HG02763 (cell line): Measurements from ENCODE around the gene TAOK3.
A peak's percentile ranks its signal among the peaks of the same experiment; 100 is the strongest.
"Not testable (repeated sequence)": the region's sequence is repeated elsewhere in the genome, so short reads cannot be mapped to it uniquely, and the experiment has no call there.

ENCODE experiments used
- ATAC-seq: cut with Tn5 transposase; IDR thresholded peaks from one replicate; pipeline ENCODE4 v1.9.1; 2021; ENCODE audit warnings: mild to moderate bottlenecking, moderate library complexity; ENCODE audit not compliant: unreplicated experiment

The TAOK3 gene

DNA sequence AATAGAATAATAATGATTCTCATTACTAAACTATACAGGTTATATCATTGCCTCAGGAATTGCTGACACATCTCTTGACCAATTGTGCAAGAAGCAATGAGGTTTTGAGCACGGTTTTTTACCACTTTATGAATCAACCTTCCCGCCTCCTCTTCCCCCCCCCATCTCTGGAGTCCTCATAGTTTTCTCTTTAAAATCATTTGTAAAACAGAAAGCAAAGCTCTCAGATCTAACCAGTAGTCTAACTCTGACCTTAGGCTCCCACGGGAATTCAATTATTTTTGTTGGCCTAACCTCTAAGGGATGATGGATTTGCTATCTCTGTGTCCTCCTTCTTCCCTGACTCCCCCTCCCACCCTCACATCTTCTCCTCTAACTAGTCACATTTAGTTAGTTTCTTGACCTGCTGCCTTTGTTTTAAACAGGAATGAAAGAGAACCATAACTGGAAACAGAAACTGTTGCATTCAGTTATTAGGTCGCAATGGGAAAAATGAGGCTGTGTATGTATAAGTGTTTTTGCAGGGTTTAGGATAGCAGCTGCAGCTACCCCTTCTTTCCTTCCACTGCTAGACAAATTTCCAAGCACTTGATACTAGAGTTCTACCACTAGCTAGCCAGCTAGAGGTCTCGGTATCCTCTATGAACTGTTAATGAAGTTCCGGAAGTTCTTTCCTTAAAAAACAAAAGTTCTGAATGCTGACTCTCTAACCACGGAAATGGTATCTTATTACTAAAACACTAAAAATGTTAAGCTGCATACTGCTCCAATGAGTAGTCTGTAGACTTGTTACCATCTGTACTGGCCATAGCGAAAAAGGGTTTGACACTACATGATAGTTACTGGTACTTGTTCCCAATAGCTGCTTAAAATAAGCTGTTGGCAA lies 65.4 kb downstream of the TAOK3 start:
- no peak for ATAC-seq

- ATAC-seq, result no peak
These were observed 68.6 kb downstream of the TAOK3 start for GRCh38 chr12:118304093-118304492.

DNA sequence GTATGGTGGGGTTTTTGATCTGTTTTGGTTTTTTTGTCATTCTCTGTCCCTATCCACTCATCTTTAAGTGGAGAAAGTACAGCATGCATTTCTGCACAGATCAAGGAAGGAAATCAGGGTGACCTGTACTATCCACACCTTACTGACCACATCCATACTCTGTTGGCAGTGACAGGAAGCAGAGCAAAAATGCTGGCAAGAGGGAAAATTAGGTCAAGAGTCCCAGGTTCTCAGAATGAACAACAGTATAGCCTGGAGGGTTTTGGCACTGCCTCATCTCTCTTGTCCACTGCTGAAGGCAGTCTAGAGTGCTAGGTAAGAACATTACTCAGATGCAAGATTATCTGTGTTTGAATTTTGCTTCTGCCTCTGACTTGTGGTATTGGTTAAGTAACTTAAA lies 70.7 kb downstream of the TAOK3 start:
- no peak for ATAC-seq

GRCh38 chr12:118299791-118300460 lies 72.8 kb downstream of the TAOK3 start:
- no peak for ATAC-seq

DNA sequence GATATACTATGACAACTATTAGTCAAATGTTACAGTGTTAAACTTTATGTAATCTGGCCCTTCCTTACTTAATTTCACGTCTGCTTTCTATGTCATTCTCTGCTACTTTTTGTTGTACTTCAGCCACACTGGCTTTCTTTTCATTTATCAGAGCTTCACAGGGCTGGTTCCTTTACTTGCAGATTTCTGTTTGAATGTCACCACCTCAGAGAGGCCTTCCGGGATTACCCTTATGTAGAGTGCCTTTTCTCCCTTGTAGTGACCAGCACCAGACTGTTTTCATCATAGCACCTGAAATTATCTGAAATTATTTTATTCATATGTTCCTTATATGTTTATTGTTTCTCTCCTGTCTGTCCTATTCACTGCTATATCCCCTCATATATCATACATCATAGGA lies 75.4 kb downstream of the TAOK3 start:
- ATAC-seq, result no peak

- no peak for ATAC-seq
These were observed 79.9 kb downstream of the TAOK3 start for GRCh38 chr12:118292836-118293235.

GRCh38 chr12:118290130-118290529 lies 82.6 kb downstream of the TAOK3 start:
- ATAC-seq, result no peak

- no peak for ATAC-seq
These were observed 84.5 kb downstream of the TAOK3 start for GRCh38 chr12:118288174-118288573.

DNA sequence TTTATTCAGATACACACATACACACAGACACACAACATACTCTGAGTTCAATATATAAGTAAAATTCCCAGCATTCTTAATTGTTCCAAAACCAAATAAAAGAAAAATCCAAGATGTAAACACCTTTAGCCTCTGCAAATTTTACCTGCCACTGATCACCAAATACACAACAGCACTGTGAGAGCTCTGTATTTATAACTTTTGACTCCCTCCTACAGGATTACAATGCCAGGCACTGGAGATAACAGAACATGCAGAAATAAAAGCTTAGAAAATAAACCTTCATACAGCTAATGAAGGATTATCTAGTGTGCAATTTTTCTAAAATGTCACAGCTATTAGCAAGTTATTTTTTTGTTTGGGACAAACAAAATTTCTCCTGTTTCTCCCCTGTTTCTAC lies 85.0 kb downstream of the TAOK3 start:
- no peak for ATAC-seq

DNA sequence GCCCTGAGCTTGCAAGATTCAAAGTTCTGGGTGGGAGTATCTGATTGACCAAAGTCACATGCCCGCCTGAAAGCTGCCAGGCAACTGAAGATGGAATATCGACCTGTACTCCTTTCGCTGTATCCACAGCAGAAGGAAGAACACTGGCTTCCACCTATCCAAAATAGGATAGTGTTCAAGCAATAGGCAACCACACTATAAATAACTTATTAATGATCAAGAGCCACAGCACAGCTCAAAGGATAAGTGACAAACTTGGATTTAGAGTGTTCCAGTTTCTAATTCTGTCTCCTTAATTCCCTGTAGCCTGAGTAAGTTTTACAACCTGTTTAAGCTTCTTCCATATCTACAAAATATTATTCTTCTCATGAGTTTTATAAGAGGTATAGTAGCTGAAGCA lies 89.9 kb downstream of the TAOK3 start:
- no peak for ATAC-seq

DNA sequence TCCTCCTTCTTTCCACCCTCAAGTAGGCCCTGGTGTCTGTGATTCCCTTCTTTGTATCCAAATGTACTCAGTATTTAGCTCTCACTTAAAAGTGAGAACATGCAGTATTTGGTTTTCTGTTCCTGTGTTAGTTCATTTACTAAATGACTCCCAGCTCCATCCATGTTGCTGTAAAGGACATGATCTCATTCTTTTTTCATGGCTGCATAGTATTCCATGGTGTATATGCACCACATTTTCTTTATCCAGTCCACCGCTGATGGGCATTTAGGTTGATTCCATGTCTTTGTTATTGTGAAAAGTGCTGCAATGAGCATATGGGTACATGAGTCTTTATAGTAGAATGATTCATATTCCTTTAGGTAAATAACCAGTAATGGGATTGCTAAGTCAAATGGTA lies 94.4 kb downstream of the TAOK3 start:
- not testable (repeated sequence) for ATAC-seq

- no peak for ATAC-seq
These were observed 98.6 kb downstream of the TAOK3 start for GRCh38 chr12:118274066-118274465.

GRCh38 chr12:118271770-118272417 lies 100.8 kb downstream of the TAOK3 start:
- ATAC-seq, result no peak

- ATAC-seq, result no peak
These were observed 101.5 kb downstream of the TAOK3 start for GRCh38 chr12:118271183-118271582.

GRCh38 chr12:118269806-118270205 lies 102.9 kb downstream of the TAOK3 start:
- ATAC-seq, result no peak

DNA sequence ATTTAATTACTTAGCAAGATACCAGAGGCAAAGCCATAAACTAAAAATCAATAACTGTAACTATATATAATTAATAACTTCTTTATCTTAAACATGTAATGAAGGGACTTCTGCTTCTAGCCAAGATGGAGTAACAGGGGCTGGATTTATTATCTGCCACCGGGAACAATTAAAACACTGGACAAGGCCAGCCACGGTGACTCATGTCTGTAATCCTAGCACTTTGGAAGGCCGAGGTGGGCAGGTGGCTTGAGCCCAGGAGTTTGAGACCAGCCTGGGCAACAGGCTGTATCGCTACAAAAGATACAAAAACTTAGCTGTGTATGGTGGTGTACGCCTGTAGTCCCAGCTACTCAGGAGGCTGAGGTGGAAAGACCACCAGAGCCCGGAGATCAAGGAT lies 113.6 kb downstream of the TAOK3 start:
- ATAC-seq, result no peak

GRCh38 chr12:118256352-118256751 lies 116.4 kb downstream of the TAOK3 start:
- no peak for ATAC-seq

GRCh38 chr12:118249547-118249946 lies 123.2 kb downstream of the TAOK3 start:
- no peak for ATAC-seq

GRCh38 chr12:118245886-118246285 lies 126.8 kb downstream of the TAOK3 start:
- ATAC-seq, result not testable (repeated sequence)

DNA sequence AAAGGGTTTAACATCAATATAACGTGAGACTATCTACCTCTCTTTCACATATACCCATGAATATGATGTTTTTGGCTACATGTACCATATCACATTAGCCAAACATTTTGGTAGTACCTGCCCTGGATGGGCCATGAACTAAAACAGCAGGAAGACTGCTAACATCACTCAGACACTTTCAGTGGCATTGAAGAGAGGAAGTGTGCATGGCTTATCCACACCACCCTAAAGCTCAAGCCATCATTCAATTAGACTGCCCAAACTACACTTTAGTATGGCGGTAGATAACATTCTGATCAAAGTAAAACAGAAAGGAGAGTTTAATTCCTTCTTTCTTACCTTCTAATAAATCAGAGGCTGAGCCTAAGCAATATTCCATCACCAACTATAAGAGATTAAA lies 133.8 kb downstream of the TAOK3 start:
- peak; percentile 56 for ATAC-seq

DNA sequence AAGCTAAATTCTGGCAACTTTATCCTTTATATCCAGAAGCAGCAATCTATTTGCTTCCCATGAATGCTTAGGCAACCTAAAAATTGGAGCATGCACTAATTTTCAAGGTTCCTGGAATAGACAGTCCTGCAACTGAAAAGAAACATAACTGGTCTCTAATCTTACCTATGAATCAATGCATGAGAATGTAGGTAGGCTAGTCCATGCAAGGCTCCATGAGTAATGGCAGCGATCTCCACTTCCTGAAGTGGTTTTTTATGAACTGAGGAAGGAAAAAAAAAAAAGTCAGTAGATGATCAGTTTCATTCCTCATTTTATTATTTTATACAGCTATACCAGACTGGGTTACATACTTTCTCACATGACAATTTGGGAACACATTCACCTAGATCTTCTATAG lies 134.8 kb downstream of the TAOK3 start:
- ATAC-seq, result no peak
